Stimulated activated CD4-positive, alpha-beta T cell treated with anti-CD3 and anti-CD28 coated beads, TNF-alpha, amount 100 ng/mL, for 1 hour (primary cell): Measurements from ENCODE around the gene SOX6.
"Not testable (repeated sequence)": the region's sequence is repeated elsewhere in the genome, so short reads cannot be mapped to it uniquely, and the experiment has no call there.

Source experiments
- DNase-seq, 3 donors: peaks; one replicate each; pipeline ENCODE4 v3.0.0-alpha.2; 2020; ENCODE audit warnings: low read depth in 3 of 3, low spot score in 1 of 3

SOX6 gene

GRCh38 chr11:16356057-16356760, at the start of gene SOX6:
SOX6 (minus strand) TSS chr11:16356546; CDS start chr11:16341248, 15,298 bp downstream.
- no peak for DNase-seq

GRCh38 chr11:16404781-16405285, 48.5 kb upstream of the SOX6 start:
- DNase-seq: no peak

GRCh38 chr11:16403851-16404250, 47.5 kb upstream of the SOX6 start:
- no peak for DNase-seq

- DNase-seq: no peak
Observed at GRCh38 chr11:16403448-16403803, 47.1 kb upstream of the SOX6 start.

GRCh38 chr11:16402654-16403447, 46.5 kb upstream of the SOX6 start:
- no peak for DNase-seq

- no peak for DNase-seq
Observed at GRCh38 chr11:16397390-16397789, 41.0 kb upstream of the SOX6 start.

- DNase-seq: no peak
Observed at GRCh38 chr11:16395601-16396000, 39.3 kb upstream of the SOX6 start.

GRCh38 chr11:16394947-16395346, 38.6 kb upstream of the SOX6 start:
- no peak for DNase-seq

GRCh38 chr11:16393340-16393739, 37.0 kb upstream of the SOX6 start:
- DNase-seq: no peak

- no peak for DNase-seq
Observed at GRCh38 chr11:16392616-16393015, 36.3 kb upstream of the SOX6 start.

DNA sequence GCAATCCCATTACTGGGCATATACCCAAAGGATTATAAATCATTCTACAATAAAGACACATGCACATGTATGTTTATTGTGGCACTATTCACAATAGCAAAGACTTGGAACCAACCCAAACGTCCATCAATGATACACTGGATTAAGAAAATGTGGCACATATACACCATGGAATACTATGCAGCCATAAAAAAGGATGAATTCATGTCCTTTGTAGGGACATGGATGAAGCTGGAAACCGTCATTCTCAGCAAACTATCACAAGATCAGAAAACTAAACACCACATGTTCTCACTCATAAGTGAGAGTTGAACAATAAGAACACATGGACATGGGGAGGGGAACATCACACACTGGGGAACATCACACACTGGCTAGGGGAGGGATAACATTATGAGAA, 34.5 kb upstream of the SOX6 start:
- not testable (repeated sequence) for DNase-seq

DNA sequence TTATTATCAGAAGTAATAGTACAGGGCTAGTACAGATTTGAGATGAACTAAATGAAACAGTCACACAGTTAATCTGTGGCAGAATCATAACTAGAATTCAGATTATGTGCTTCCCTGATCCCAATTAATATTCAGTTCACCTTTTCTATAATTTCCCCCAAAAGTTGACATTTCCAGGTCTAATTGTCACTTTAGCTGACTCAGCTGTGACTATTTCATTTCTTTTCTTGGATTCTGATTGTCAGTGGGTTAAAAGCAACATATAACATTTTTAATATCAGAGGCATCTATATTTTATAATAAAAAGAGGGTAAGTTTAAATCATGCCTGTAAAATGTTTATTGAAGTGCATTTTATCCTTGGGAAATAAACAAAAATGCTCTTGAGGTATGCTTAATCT, 28.8 kb upstream of the SOX6 start:
- DNase-seq: no peak

DNA sequence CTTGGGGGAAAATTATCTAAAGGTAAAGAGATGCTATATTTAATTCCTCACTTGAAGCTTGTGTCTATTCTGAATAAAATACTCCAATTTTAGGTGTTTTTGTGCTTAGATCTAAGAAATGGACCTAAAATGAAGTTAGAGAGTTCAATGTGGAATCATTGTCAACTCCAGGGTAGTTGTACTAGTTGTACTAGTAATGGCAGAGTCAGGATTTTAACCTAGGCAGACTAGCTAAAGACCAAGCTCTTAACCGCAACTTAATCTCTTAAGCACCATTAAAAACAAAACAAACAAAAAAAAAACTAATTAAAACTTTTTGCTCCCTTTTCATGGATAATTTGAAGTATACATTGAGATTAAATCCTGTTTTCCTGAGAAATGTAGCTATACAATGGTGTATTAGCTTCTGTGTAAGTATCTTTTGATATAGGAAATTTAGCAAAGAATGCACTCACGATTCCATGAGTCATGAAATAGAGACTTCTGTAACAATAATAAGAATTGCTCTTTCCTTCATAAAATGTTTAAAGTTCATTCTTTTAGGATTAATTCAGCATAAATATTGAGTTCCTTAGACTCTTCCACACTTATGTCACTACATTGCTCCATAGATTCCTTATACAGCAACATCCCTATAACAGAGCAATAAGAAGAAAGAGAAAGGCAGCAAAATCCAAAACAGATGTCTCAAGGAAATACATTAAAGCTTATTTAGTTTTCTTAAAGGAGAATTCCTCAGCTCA, 26.5 kb upstream of the SOX6 start:
- no peak for DNase-seq

DNA sequence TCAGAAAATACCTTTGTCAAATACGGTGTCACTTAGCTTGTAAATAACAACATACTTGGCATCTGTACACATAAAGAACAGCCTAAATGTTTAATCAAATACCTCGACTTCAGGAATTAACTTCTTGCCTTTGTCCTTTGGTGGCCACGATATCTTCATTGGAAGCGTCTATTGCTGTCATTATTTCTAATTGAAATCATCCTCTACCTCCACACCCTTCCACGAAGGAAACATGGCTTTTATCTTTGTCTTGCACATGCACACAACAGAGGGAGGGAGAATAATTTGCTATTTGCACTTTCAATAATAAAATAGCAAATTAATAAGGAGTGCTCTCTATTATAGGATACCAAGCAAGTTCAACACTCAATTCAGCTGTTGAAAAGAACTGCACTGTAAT, 25.8 kb upstream of the SOX6 start:
- DNase-seq: no peak

DNA sequence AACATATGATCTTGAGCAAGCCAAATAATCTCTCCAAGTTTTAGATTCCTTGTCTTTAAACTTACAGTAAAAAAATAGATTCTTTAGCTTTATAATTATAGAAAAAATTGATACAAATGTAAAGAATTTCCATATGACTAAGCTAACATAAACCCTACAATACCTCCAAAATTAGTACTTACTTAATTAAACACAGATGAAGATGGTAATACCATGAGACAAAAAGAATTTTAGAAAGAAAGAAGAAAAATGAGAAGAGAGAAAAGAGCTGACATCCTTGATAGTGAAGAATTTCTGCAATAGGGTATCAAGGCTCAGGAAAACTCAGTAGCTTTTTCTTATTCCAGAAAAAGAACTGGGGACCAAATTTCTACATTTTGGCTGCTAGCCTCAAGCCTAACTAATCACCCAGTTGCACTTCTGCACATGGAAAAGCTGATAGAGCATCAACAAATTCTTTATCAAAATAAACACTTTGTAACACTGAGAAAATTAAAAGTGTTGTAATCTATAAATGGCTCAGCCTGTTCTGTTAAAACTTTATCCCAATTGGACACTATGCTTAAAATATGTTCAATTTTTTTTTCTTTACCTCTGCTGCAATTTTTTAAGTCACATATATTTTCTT, 24.7 kb upstream of the SOX6 start:
- no peak for DNase-seq

- DNase-seq: no peak
Observed at GRCh38 chr11:16378906-16379305, 22.6 kb upstream of the SOX6 start.

GRCh38 chr11:16377746-16378145, 21.4 kb upstream of the SOX6 start:
- no peak for DNase-seq

DNA sequence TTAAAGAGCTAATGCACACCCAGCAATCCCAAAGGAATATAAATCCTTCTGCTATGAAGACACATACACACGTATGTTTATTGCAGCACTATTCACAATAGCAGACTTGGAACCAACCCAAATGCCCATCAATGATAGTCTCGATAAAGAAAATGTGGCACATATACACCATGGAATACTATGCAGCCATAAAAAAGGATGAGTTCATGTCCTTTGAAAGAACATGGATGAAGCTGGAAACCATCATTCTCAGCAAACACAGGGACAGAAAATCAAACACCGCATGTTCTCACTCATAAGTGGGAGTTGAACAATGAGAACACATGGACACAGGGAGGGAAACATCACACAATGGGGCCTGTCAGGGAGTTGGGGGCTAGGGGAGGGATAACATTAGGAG, 19.3 kb upstream of the SOX6 start:
- not testable (repeated sequence) for DNase-seq

DNA sequence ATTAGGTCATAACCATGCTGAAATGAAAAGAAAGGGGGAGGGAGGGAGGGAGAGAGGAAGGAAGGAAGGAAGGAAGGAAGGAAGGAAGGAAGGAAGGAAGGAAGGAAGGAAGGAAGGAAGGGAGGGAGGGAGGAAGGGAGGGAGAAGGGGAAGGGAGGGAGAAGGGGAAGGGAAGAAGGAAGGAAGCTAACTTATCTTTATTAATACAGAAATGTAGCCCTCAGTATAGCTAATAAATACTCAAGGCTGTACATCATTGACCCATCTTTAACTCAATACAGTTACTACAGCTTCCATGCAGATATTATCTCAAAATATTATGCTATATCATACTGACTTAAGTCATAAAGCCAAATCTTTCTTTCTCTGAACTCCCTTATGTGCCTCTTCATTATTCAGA, 17.4 kb upstream of the SOX6 start:
- DNase-seq: no peak

GRCh38 chr11:16372355-16372754, 16.0 kb upstream of the SOX6 start:
- no peak for DNase-seq

GRCh38 chr11:16367252-16367651, 10.9 kb upstream of the SOX6 start:
- no peak for DNase-seq
